ENCODE measurements around the gene GGA2. TPM values are rescaled to one million over a fixed set of nuclear protein-coding genes. Genes with fewer than 3 reads are reported as not detected.
"Not testable (repeated sequence)": the region's sequence is repeated elsewhere in the genome, so short reads cannot be mapped to it uniquely, and the experiment has no call there.

Gene GGA2
- total RNA-seq, 1 donor from 2014 or later: 99.4 TPM

GRCh38 chr16:23504453-23505179, 5.7 kb downstream of the GGA2 start:
- DNase-seq (ENCODE audit: low spot score): peak; percentile 63

GRCh38 chr16:23504076-23504452, 6.2 kb downstream of the GGA2 start:
- DNase-seq (ENCODE audit: low spot score): peak; percentile 61

GRCh38 chr16:23502466-23502865, 7.8 kb downstream of the GGA2 start:
- no peak for DNase-seq (ENCODE audit: low spot score)

- DNase-seq (ENCODE audit: low spot score): no peak
Measured at GRCh38 chr16:23501291-23501690, 9.0 kb downstream of the GGA2 start.

- DNase-seq (ENCODE audit: low spot score): no peak
Measured at GRCh38 chr16:23500862-23501225, 9.4 kb downstream of the GGA2 start.

- no peak for DNase-seq (ENCODE audit: low spot score)
Measured at GRCh38 chr16:23500212-23500861, 10.0 kb downstream of the GGA2 start.

- no peak for DNase-seq (ENCODE audit: low spot score)
Measured at GRCh38 chr16:23499801-23500200, 10.5 kb downstream of the GGA2 start.

- DNase-seq (ENCODE audit: low spot score): no peak
Measured at GRCh38 chr16:23498863-23499262, 11.4 kb downstream of the GGA2 start.

- no peak for DNase-seq (ENCODE audit: low spot score)
Measured at GRCh38 chr16:23497543-23497868, 12.8 kb downstream of the GGA2 start.

- DNase-seq (ENCODE audit: low spot score): no peak
Measured at GRCh38 chr16:23496821-23497542, 13.3 kb downstream of the GGA2 start.

GRCh38 chr16:23495671-23496070, 14.6 kb downstream of the GGA2 start:
- no peak for DNase-seq (ENCODE audit: low spot score)

GRCh38 chr16:23494188-23494587, 16.1 kb downstream of the GGA2 start:
- no peak for DNase-seq (ENCODE audit: low spot score)

- no peak for DNase-seq (ENCODE audit: low spot score)
Measured at GRCh38 chr16:23491490-23492391, 18.6 kb downstream of the GGA2 start.

GRCh38 chr16:23486480-23486879, 23.8 kb downstream of the GGA2 start:
- no peak for DNase-seq (ENCODE audit: low spot score)

- no peak for DNase-seq (ENCODE audit: low spot score)
Measured at GRCh38 chr16:23485841-23486240, 24.5 kb downstream of the GGA2 start.

- DNase-seq (ENCODE audit: low spot score): no peak
Measured at GRCh38 chr16:23485257-23485614, 25.1 kb downstream of the GGA2 start.

- no peak for DNase-seq (ENCODE audit: low spot score)
Measured at GRCh38 chr16:23484510-23485256, 25.6 kb downstream of the GGA2 start.

- DNase-seq (ENCODE audit: low spot score): not testable (repeated sequence)
Measured at GRCh38 chr16:23483492-23483891, 26.8 kb downstream of the GGA2 start.

- DNase-seq (ENCODE audit: low spot score): no peak
Measured at GRCh38 chr16:23482778-23483177, 27.5 kb downstream of the GGA2 start.

- DNase-seq (ENCODE audit: low spot score): no peak
Measured at GRCh38 chr16:23480257-23480656, 30.0 kb downstream of the GGA2 start.

- no peak for DNase-seq (ENCODE audit: low spot score)
Measured at GRCh38 chr16:23479138-23479537, 31.2 kb downstream of the GGA2 start.
